SK-N-SH treated with all-trans-retinoic acid at 6 μM for 48 hours (cell line): ENCODE data around the gene DNAL1.
"Not testable (repeated sequence)": the region's sequence is repeated elsewhere in the genome, so short reads cannot be mapped to it uniquely, and the experiment has no call there.

ENCODE experiments used
- ATAC-seq: fragments of 200-7000 bp; cut with Tn5 transposase; 3 replicates; pipeline ENCODE4 v1.9.1; 2020; ENCODE audit warnings: mild to moderate bottlenecking, moderate library complexity
- ARNTL ChIP-seq: fragments of 450-650 bp; formaldehyde crosslinking; IDR thresholded peaks from 2 replicates; pipeline ENCODE4 v1.5.0; 2020; ENCODE audit warnings: low read depth, mild to moderate bottlenecking, moderate library complexity, borderline replicate concordance
- BACH2 ChIP-seq: fragments of 250-450 bp; sonication (Bioruptor Pico); IDR thresholded peaks from 2 replicates; pipeline ENCODE4 v1.9.0; 2021; ENCODE audit warnings: mild to moderate bottlenecking, borderline replicate concordance
- CREB5 ChIP-seq: fragments of 250-450 bp; sonication (Bioruptor Pico); IDR thresholded peaks from 2 replicates; pipeline ENCODE4 v1.5.1; 2020; ENCODE audit warnings: low read depth, mild to moderate bottlenecking, moderate library complexity
- CSDC2 ChIP-seq: fragments of 250-450 bp; sonication (Bioruptor Pico); IDR thresholded peaks from 2 replicates; pipeline ENCODE4 v1.5.0; 2020; ENCODE audit warnings: mild to moderate bottlenecking, moderate library complexity
- CSRNP3 ChIP-seq: fragments of 250-450 bp; sonication (Bioruptor Pico); IDR thresholded peaks from 2 replicates; pipeline ENCODE4 v1.5.1; 2021; ENCODE audit warnings: mild to moderate bottlenecking, moderate library complexity
- ESRRG ChIP-seq: fragments of 250-450 bp; sonication (Bioruptor Pico); IDR thresholded peaks from 2 replicates; pipeline ENCODE4 v1.6.1; 2021; ENCODE audit warnings: mild to moderate bottlenecking
- GLIS3 ChIP-seq: fragments of 250-450 bp; sonication (Bioruptor Pico); IDR thresholded peaks from 2 replicates; pipeline ENCODE4 v1.5.0; 2020; ENCODE audit warnings: mild to moderate bottlenecking, moderate library complexity
- ISL1 ChIP-seq: fragments of 250-450 bp; sonication (Bioruptor Pico); IDR thresholded peaks from 2 replicates; pipeline ENCODE4 v2.1.2; 2022; ENCODE audit warnings: mild to moderate bottlenecking, moderate library complexity
- OSR1 ChIP-seq: fragments of 250-450 bp; sonication (Bioruptor Pico); IDR thresholded peaks from 2 replicates; pipeline ENCODE4 v1.8.0; 2022; ENCODE audit warnings: moderate library complexity, mild to moderate bottlenecking, inconsistent platforms
- PATZ1 ChIP-seq: fragments of 250-450 bp; sonication (Bioruptor Pico); IDR thresholded peaks from 2 replicates; pipeline ENCODE4 v1.8.0; 2020; ENCODE audit warnings: mild to moderate bottlenecking, moderate library complexity, borderline replicate concordance
- POU6F1 ChIP-seq: fragments of 250-450 bp; sonication (Bioruptor Pico); IDR thresholded peaks from 2 replicates; pipeline ENCODE4 v1.8.0; 2021; ENCODE audit warnings: low read depth, mild to moderate bottlenecking, moderate library complexity, borderline replicate concordance
- PPARA ChIP-seq: fragments of 250-450 bp; sonication (Bioruptor Pico); IDR thresholded peaks from 2 replicates; pipeline ENCODE4 v1.5.0; 2020; ENCODE audit warnings: mild to moderate bottlenecking, borderline replicate concordance
- RARB ChIP-seq: fragments of 250-450 bp; sonication (Bioruptor Pico); IDR thresholded peaks from 2 replicates; pipeline ENCODE4 v1.8.0; 2021; ENCODE audit warnings: mild to moderate bottlenecking, moderate library complexity
- SNAI2 ChIP-seq: fragments of 250-450 bp; sonication (Bioruptor Pico); IDR thresholded peaks from 2 replicates; pipeline ENCODE4 v1.5.0; 2020; ENCODE audit warnings: mild to moderate bottlenecking, moderate library complexity
- TOX ChIP-seq: fragments of 250-450 bp; sonication (Bioruptor Pico); IDR thresholded peaks from 2 replicates; pipeline ENCODE4 v1.8.0; 2021; ENCODE audit warnings: mild to moderate bottlenecking, moderate library complexity, borderline replicate concordance
- TSHZ2 ChIP-seq: fragments of 250-450 bp; sonication (Bioruptor Pico); IDR thresholded peaks from 2 replicates; pipeline ENCODE4 v1.5.0; 2020; ENCODE audit warnings: mild to moderate bottlenecking, moderate library complexity
- ZC3H10 ChIP-seq: fragments of 250-450 bp; sonication (Bioruptor Pico); IDR thresholded peaks from 2 replicates; pipeline ENCODE4 v1.5.1; 2021; ENCODE audit warnings: mild to moderate bottlenecking, moderate library complexity
- ZFP3 ChIP-seq: fragments of 250-450 bp; sonication (Bioruptor Pico); IDR thresholded peaks from 2 replicates; pipeline ENCODE4 v1.5.0; 2020; ENCODE audit warnings: mild to moderate bottlenecking, moderate library complexity
- ZFP30 ChIP-seq: fragments of 450-650 bp; formaldehyde crosslinking; IDR thresholded peaks from 2 replicates; pipeline ENCODE4 v1.5.0; 2022; ENCODE audit warnings: mild to moderate bottlenecking, moderate library complexity
- ZNF70 ChIP-seq: fragments of 450-650 bp; formaldehyde crosslinking; IDR thresholded peaks from 2 replicates; pipeline ENCODE4 v1.5.0; 2020; ENCODE audit warnings: mild to moderate bottlenecking, moderate library complexity
- ZNF8 ChIP-seq: fragments of 450-650 bp; formaldehyde crosslinking; IDR thresholded peaks from 2 replicates; pipeline ENCODE4 v1.5.0; 2020; ENCODE audit warnings: mild to moderate bottlenecking, moderate library complexity

The DNAL1 gene

GRCh38 chr14:73700325-73700724 lies 55.5 kb downstream of the DNAL1 start:
- no peak for TF ChIP-seq ESRRG (CRISPR knock-in tag)
- no peak for ATAC-seq

- ATAC-seq, result not testable (repeated sequence)
Measured at GRCh38 chr14:73708076-73708475, 63.3 kb downstream of the DNAL1 start.

- TF ChIP-seq PATZ1 (CRISPR knock-in tag) (no peak), ZFP30 (no peak), ISL1 (CRISPR knock-in tag) (no peak), POU6F1 (CRISPR knock-in tag) (no peak), CSDC2 (CRISPR knock-in tag) (no peak), PPARA (CRISPR knock-in tag) (no peak), ZNF70 (CRISPR knock-in tag) (no peak), CREB5 (CRISPR knock-in tag) (no peak), ZC3H10 (CRISPR knock-in tag) (no peak), ARNTL (no peak), GLIS3 (CRISPR knock-in tag) (no peak), RARB (no peak), TOX (CRISPR knock-in tag) (no peak), SNAI2 (no peak), ZFP3 (CRISPR knock-in tag) (no peak), ZNF8 (CRISPR knock-in tag) (no peak), TSHZ2 (CRISPR knock-in tag) (no peak), CSRNP3 (CRISPR knock-in tag) (no peak)
- ATAC-seq, result no peak
Measured at GRCh38 chr14:73709904-73710469, 65.2 kb downstream of the DNAL1 start.

- ATAC-seq, result no peak
- TF ChIP-seq ARNTL (no peak), CSRNP3 (CRISPR knock-in tag) (no peak), BACH2 (CRISPR knock-in tag) (no peak), OSR1 (CRISPR knock-in tag) (no peak), PPARA (CRISPR knock-in tag) (no peak), SNAI2 (no peak), ISL1 (CRISPR knock-in tag) (no peak), POU6F1 (CRISPR knock-in tag) (no peak)
- TF ChIP-seq, all 23 proteins: peak for 0
Measured at GRCh38 chr14:73710737-73711136, 66.0 kb downstream of the DNAL1 start.
